OCI-LY1 (cell line): ENCODE measurements around the gene CHTF18.

Experiments used
- H2AFZ ChIP-seq: fragments of 200-600 bp; sonication (generic), shearing (Covaris generic); 2 replicates; pipeline ENCODE4 v1.6.0; 2014; ENCODE audit warnings: antibody characterized with exemption, mild to moderate bottlenecking, low read length
- H3F3A ChIP-seq: fragments of 200-600 bp; sonication (generic), shearing (Covaris generic); 2 replicates; pipeline ENCODE4 v1.6.0; 2014; ENCODE audit warnings: mild to moderate bottlenecking, antibody characterized with exemption, low read length, moderate library complexity; ENCODE audit not compliant: insufficient read depth
- H3K27ac ChIP-seq: fragments of 200-600 bp; sonication (generic); 2 replicates; pipeline ENCODE4 v1.5.1; 2014; ENCODE audit warnings: low read length, mixed run types, mild to moderate bottlenecking, low read depth; ENCODE audit not compliant: poor library complexity, severe bottlenecking
- H3K27me3 ChIP-seq: fragments of 200-600 bp; sonication (generic); 2 replicates; pipeline ENCODE4 v1.6.0; 2014; ENCODE audit warnings: antibody characterized with exemption, mild to moderate bottlenecking, low read length, moderate library complexity; ENCODE audit not compliant: insufficient read depth
- H3K36me3 ChIP-seq: fragments of 200-600 bp; sonication (generic); 2 replicates; pipeline ENCODE4 v1.6.1; 2014; ENCODE audit warnings: mild to moderate bottlenecking, antibody characterized with exemption, low read length, moderate library complexity, mixed read lengths; ENCODE audit not compliant: insufficient read depth
- H3K4me1 ChIP-seq: fragments of 200-600 bp; sonication (generic); 2 replicates; pipeline ENCODE4 v1.5.1; 2014; ENCODE audit warnings: mild to moderate bottlenecking, low read length, moderate library complexity; ENCODE audit not compliant: insufficient read depth, severe bottlenecking
- H3K4me2 ChIP-seq: fragments of 200-600 bp; sonication (generic), shearing (Covaris generic); 2 replicates; pipeline ENCODE4 v1.6.1; 2014; ENCODE audit warnings: low read length
- H3K4me3 ChIP-seq: fragments of 200-600 bp; sonication (generic); 2 replicates; pipeline ENCODE4 v1.5.1; 2014; ENCODE audit warnings: low read length, low read depth, mild to moderate bottlenecking, mixed read lengths; ENCODE audit not compliant: poor library complexity, severe bottlenecking
- H3K79me2 ChIP-seq: fragments of 200-600 bp; shearing (Covaris generic); 2 replicates; pipeline ENCODE4 v1.6.1; 2016; ENCODE audit warnings: mixed run types, low read length, mixed read lengths; ENCODE audit not compliant: insufficient read depth
- H3K9ac ChIP-seq: fragments of 200-600 bp; sonication (generic), shearing (Covaris generic); 2 replicates; pipeline ENCODE4 v1.6.1; 2014; ENCODE audit warnings: mild to moderate bottlenecking, low read length, mixed read lengths
- H3K9me2 ChIP-seq: fragments of 200-600 bp; sonication (generic), shearing (Covaris generic); 2 replicates; pipeline ENCODE4 v1.6.1; 2014; ENCODE audit warnings: low read depth, mild to moderate bottlenecking, low read length, mixed read lengths
- H3K9me3 ChIP-seq: fragments of 200-600 bp; shearing (Covaris generic); 2 replicates; pipeline ENCODE4 v1.6.1; 2014; ENCODE audit warnings: low read length, mixed read lengths
- H4K20me1 ChIP-seq: fragments of 200-600 bp; sonication (generic), shearing (Covaris generic); 2 replicates; pipeline ENCODE4 v1.6.0; 2016; ENCODE audit warnings: mild to moderate bottlenecking, low read length; ENCODE audit not compliant: insufficient read depth
- EZH2 ChIP-seq: fragments of 200-600 bp; sonication (generic), shearing (Covaris generic); IDR thresholded peaks from 2 replicates; pipeline ENCODE4 v1.8.0; 2017; ENCODE audit warnings: borderline replicate concordance, mixed run types, mild to moderate bottlenecking, antibody characterized with exemption, low read length, moderate library complexity, mixed read lengths
- TF ChIP-seq, protein P1 (sequence below): fragments of 200-600 bp; sonication (generic), shearing (Covaris generic); IDR thresholded peaks from 2 replicates; pipeline ENCODE4 v1.5.1; 2017; ENCODE audit warnings: mild to moderate bottlenecking, antibody characterized with exemption, low read length, moderate library complexity, mixed read lengths

Gene CHTF18

GRCh38 chr16:808085-808386 lies 19.6 kb downstream of the CHTF18 start:
- H4K20me1 ChIP-seq = no peaks in the 10 kb centered on the region
- TF ChIP-seq, protein P1, sequence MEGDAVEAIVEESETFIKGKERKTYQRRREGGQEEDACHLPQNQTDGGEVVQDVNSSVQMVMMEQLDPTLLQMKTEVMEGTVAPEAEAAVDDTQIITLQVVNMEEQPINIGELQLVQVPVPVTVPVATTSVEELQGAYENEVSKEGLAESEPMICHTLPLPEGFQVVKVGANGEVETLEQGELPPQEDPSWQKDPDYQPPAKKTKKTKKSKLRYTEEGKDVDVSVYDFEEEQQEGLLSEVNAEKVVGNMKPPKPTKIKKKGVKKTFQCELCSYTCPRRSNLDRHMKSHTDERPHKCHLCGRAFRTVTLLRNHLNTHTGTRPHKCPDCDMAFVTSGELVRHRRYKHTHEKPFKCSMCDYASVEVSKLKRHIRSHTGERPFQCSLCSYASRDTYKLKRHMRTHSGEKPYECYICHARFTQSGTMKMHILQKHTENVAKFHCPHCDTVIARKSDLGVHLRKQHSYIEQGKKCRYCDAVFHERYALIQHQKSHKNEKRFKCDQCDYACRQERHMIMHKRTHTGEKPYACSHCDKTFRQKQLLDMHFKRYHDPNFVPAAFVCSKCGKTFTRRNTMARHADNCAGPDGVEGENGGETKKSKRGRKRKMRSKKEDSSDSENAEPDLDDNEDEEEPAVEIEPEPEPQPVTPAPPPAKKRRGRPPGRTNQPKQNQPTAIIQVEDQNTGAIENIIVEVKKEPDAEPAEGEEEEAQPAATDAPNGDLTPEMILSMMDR = no peak
- no peak for TF ChIP-seq EZH2
- H3K4me2 ChIP-seq = peak overlapping the region; percentile 100
- 0 out of 2 replicates have a peak, but pooled peaks cover 7% of the 10 kb centered on the region for H3K27me3 ChIP-seq
- no peaks in the 10 kb centered on the region for H3K79me2 ChIP-seq
- no peaks in the 10 kb centered on the region for H3K9me3 ChIP-seq
- H3K27ac ChIP-seq = no peak overlapping the region
- H3K4me3 ChIP-seq = peak overlapping the region; percentile 85
- H3K9ac ChIP-seq = peak overlapping the region; percentile 72
- peaks cover 10% of the 10 kb centered on the region for H3K4me1 ChIP-seq
- no peaks in the 10 kb centered on the region; the same call in 1 of the 2 replicates for H3K36me3 ChIP-seq
- H2AFZ ChIP-seq = peak overlapping the region; percentile 100
- no peaks in the 10 kb centered on the region for H3K9me2 ChIP-seq
- no peaks in the 10 kb centered on the region for H3F3A ChIP-seq

GRCh38 chr16:813204-813915 lies 24.9 kb downstream of the CHTF18 start:
- TF ChIP-seq, protein P1 = peak; percentile 43
- TF ChIP-seq EZH2 = no peak
- no peaks in the 10 kb centered on the region for H3K36me3 ChIP-seq
- H3K27ac ChIP-seq = no peak overlapping the region
- no peak overlapping the region for H3K9ac ChIP-seq
- no peak overlapping the region for H2AFZ ChIP-seq
- H3K4me1 ChIP-seq = peaks cover 3% of the 10 kb centered on the region
- H3K9me3 ChIP-seq = no peaks in the 10 kb centered on the region
- H3K27me3 ChIP-seq = peaks cover 13% of the 10 kb centered on the region; the same call in 1 of the 2 replicates
- no peaks in the 10 kb centered on the region for H3K79me2 ChIP-seq
- H3K9me2 ChIP-seq = no peaks in the 10 kb centered on the region
- no peak overlapping the region for H3K4me3 ChIP-seq
- H4K20me1 ChIP-seq = no peaks in the 10 kb centered on the region
- H3K4me2 ChIP-seq = no peak overlapping the region
- no peaks in the 10 kb centered on the region for H3F3A ChIP-seq

DNA sequence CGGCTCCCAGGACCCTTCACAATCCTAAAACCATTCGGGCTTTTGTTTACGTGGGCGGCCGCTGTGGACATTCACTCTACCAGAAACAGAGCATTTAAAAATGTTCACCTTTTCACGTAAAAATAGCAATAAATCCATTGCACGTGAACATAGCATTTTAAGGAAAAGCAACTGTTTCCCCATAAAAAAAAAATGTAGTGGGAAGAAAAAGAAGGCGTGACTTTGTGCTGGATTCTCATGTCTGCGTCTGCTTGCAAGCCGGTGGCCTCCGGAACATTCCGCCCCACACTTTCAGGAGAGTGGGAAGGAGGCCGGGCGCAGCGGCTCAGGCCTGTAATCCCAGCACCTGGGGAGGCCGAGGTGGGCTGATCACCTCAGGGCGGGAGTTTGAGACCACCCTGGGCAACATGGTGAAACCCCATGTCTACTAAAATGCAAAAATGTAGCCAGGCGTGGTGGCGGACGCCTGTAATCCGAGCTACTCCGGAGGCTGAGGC lies 25.5 kb downstream of the CHTF18 start:
- TF ChIP-seq EZH2 = no peak
- TF ChIP-seq, protein P1 = no peak
- Histone ChIP-seq H2AFZ (no peak overlapping the region), H3K27me3 (peaks cover 19% of the 10 kb centered on the region; the same call in 1 of the 2 replicates), H3K27ac (no peak overlapping the region), H3K4me1 (no peaks in the 10 kb centered on the region), H3K79me2 (no peaks in the 10 kb centered on the region), H3K4me3 (no peak overlapping the region), H3K9me2 (no peaks in the 10 kb centered on the region), H3K9me3 (no peaks in the 10 kb centered on the region), H3K9ac (no peak overlapping the region), H3K4me2 (no peak overlapping the region), H3F3A (no peaks in the 10 kb centered on the region), H3K36me3 (no peaks in the 10 kb centered on the region), H4K20me1 (no peaks in the 10 kb centered on the region)
